Mucosa of rectum (tissue), 2 donors: Measurements from ENCODE around the gene ARHGDIA.
A peak's percentile ranks its signal among the peaks of the same experiment; 100 is the strongest.

Experiments
- H3K27ac ChIP-seq, 2 donors: one replicate each; pipeline ENCODE4 v1.7.0; 2013; ENCODE audit warnings: inconsistent platforms in 2 of 2, low read depth in 2 of 2, low read length in 2 of 2
- H3K27me3 ChIP-seq, 2 donors: one replicate each; pipeline ENCODE4 v1.7.0; 2013; ENCODE audit warnings: low read length in 2 of 2; ENCODE audit not compliant: control insufficient read depth in 2 of 2, insufficient read depth in 2 of 2
- H3K36me3 ChIP-seq, 2 donors: one replicate each; pipeline ENCODE4 v1.7.0; 2013; ENCODE audit warnings: low read length in 2 of 2; ENCODE audit not compliant: control insufficient read depth in 2 of 2, insufficient read depth in 2 of 2
- H3K4me1 ChIP-seq, 2 donors: one replicate each; pipeline ENCODE4 v1.7.0; 2013; ENCODE audit warnings: low read length in 2 of 2, mild to moderate bottlenecking in 1 of 2; ENCODE audit not compliant: control insufficient read depth in 2 of 2, insufficient read depth in 2 of 2
- H3K4me3 ChIP-seq, 2 donors: one replicate each; pipeline ENCODE4 v1.7.0; 2013; ENCODE audit warnings: low read length in 2 of 2
- H3K9ac ChIP-seq, 2 donors: one replicate each; pipeline ENCODE4 v1.7.0; 2013; ENCODE audit warnings: low read length in 2 of 2, low read depth in 1 of 2, mild to moderate bottlenecking in 1 of 2
- H3K9me3 ChIP-seq, 2 donors: one replicate each; pipeline ENCODE4 v1.7.0; 2013; ENCODE audit warnings: low read length in 2 of 2; ENCODE audit not compliant: control insufficient read depth in 2 of 2
- donor health status: healthy.
- donor health status: Normal muscosa, but diverticular disease.

Gene ARHGDIA

GRCh38 chr17:81858170-81858966, 12.8 kb downstream of the ARHGDIA start:
- no peaks in the 10 kb centered on the region for H3K9me3 ChIP-seq
- peak overlapping the region; percentile 93 to 96 for H3K9ac ChIP-seq
- H3K4me1 ChIP-seq, result peaks cover 31 to 32% of the 10 kb centered on the region in 2 donors
- peak overlapping the region; percentile 74 to 96 for H3K4me3 ChIP-seq
- peaks cover 32 to 48% of the 10 kb centered on the region in 2 donors for H3K36me3 ChIP-seq
- no peak overlapping the region for H3K27ac ChIP-seq
- H3K27me3 ChIP-seq, result no peaks in the 10 kb centered on the region

DNA sequence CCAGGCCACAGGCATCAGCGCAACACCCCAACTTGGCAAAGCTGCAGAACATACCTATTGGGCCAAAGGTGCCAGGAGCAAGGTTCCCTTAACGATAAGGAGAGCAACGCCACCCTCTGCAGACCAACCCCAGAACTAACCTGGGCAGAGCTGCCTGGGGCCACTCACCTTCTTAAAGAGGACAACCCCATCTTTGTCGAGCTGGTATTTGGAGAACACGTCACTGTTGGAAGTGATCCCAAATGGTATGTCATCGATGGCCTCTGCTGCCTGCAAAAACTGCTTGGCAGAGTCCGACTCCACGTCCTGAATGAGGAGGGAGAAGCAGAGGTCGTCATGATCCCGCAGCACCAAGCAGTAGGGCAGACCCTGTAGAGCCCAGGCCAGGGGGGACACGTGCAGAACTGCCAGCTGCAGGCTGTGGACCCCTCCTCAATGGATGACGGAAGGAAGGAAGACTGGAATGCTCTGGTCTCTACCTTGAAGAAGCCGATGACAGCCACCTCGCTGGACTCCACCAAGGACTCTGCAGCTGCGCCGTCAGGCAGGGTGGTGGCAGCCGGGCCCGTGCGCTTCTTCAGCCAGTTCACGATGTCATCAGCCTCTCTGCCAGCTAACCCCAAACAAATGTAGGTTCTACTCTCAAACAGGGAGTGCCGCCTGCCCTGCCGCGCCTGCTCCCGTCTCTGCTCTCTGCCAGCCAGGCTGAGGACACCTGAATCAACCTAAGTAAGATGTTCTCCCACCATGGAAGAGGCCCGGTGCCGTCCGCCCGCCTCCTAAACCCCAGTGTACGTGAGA, 16.0 kb downstream of the ARHGDIA start:
- Histone ChIP-seq H3K27ac (no peak overlapping the region), H3K9me3 (no peaks in the 10 kb centered on the region), H3K36me3 (peaks cover 52 to 64% of the 10 kb centered on the region in 2 donors), H3K9ac (no peak overlapping the region), H3K4me1 (peaks cover 15 to 21% of the 10 kb centered on the region in 2 donors), H3K4me3 (no peak overlapping the region), H3K27me3 (no peaks in the 10 kb centered on the region)

GRCh38 chr17:81852237-81852636, 18.9 kb downstream of the ARHGDIA start:
- Histone ChIP-seq H3K27me3 (no peaks in the 10 kb centered on the region), H3K9ac (no peak overlapping the region), H3K4me3 (no peak overlapping the region), H3K4me1 (no peaks in the 10 kb centered on the region), H3K9me3 (no peaks in the 10 kb centered on the region), H3K36me3 (peaks cover 48 to 55% of the 10 kb centered on the region in 2 donors), H3K27ac (no peak overlapping the region)

GRCh38 chr17:81851423-81851822, 19.7 kb downstream of the ARHGDIA start:
- Histone ChIP-seq H3K27me3 (no peaks in the 10 kb centered on the region), H3K36me3 (peaks cover 56 to 60% of the 10 kb centered on the region in 2 donors), H3K4me3 (no peak overlapping the region), H3K9ac (no peak overlapping the region), H3K27ac (no peak overlapping the region), H3K4me1 (no peaks in the 10 kb centered on the region), H3K9me3 (no peaks in the 10 kb centered on the region)

DNA sequence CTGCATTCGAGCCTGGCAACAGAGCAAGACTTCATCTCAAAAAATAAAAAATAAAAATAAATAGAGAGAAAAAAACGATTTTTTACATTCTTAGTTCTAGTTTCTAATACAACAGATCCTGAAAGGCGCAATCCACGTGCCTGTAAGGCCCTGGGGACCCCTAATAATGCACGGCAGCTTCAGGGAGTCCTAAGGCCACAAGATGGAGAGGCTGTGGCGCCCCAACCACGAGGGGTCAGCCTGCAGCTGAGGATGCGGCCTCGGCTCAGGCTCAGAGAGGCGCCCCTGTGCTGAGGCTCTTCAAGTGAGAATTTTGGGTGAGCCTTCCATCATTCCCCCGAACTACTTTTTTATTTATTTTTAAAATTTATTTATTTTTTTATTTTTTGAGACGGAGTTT, 21.7 kb downstream of the ARHGDIA start:
- Histone ChIP-seq H3K9me3 (no peaks in the 10 kb centered on the region), H3K9ac (no peak overlapping the region), H3K4me1 (no peaks in the 10 kb centered on the region), H3K4me3 (no peak overlapping the region), H3K27me3 (no peaks in the 10 kb centered on the region), H3K27ac (no peak overlapping the region), H3K36me3 (peaks cover 60 to 66% of the 10 kb centered on the region in 2 donors)

GRCh38 chr17:81846743-81847689, 24.1 kb downstream of the ARHGDIA start:
- H3K9ac ChIP-seq, result no peak overlapping the region
- no peak overlapping the region for H3K4me3 ChIP-seq
- H3K9me3 ChIP-seq, result no peaks in the 10 kb centered on the region
- H3K36me3 ChIP-seq, result peaks cover 57 to 65% of the 10 kb centered on the region in 2 donors
- H3K4me1 ChIP-seq, result no peaks in the 10 kb centered on the region
- H3K27me3 ChIP-seq, result no peaks in the 10 kb centered on the region
- no peak overlapping the region for H3K27ac ChIP-seq

DNA sequence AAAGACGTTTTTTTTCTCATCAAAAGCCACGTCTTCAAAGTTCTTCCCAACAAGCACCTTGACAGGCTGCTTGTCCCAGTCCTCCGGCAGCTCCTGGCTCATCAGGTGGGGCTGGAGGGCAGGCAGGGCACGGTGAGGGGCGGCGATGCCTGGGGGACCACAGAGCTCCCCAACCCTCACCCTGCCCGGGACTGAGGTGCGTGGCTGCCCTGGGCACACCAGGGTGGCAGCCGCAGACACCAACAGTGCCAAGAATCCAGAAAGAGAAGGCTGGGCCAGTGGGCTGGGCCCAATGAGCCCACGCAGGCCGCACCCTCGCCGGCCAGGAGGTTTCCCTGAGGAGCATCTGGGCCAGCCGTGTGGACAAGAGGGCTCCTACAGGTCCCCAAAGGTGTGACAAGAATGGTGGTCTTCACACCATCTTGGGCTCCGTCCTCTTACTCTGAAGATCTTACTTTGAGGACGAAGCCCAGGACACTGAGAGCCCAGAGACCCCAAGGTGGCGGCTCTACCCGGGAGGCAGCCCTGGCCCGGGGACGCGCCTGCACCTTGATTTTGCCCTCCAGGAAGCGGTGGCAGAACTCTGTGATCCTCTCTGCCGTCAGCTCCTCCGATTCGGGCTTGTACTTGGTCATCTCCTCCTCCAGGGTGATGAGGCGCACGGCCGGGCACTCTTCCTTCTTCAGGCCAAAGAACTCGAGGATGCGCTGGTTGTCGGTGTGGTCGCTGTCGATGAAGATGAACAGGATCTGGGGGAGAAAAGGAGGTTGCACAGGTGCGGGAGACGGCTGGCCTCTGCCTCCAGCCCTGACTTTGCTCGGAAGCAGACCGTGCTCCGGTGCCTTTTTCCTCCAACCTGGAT, 25.0 kb downstream of the ARHGDIA start:
- Histone ChIP-seq H3K27me3 (no peaks in the 10 kb centered on the region), H3K4me3 (no peak overlapping the region), H3K4me1 (no peaks in the 10 kb centered on the region), H3K36me3 (peaks cover 48 to 57% of the 10 kb centered on the region in 2 donors), H3K27ac (no peak overlapping the region), H3K9me3 (no peaks in the 10 kb centered on the region), H3K9ac (no peak overlapping the region)

- Histone ChIP-seq H3K9ac (no peak overlapping the region), H3K27ac (no peak overlapping the region), H3K4me3 (no peak overlapping the region), H3K9me3 (no peaks in the 10 kb centered on the region), H3K27me3 (no peaks in the 10 kb centered on the region), H3K36me3 (peaks cover 47 to 56% of the 10 kb centered on the region in 2 donors), H3K4me1 (no peaks in the 10 kb centered on the region)
These were observed 25.8 kb downstream of the ARHGDIA start for GRCh38 chr17:81845361-81845760.

GRCh38 chr17:81844887-81845286, 26.2 kb downstream of the ARHGDIA start:
- peaks cover 47 to 56% of the 10 kb centered on the region in 2 donors for H3K36me3 ChIP-seq
- H3K4me3 ChIP-seq, result no peak overlapping the region
- no peaks in the 10 kb centered on the region for H3K4me1 ChIP-seq
- no peak overlapping the region for H3K27ac ChIP-seq
- H3K27me3 ChIP-seq, result no peaks in the 10 kb centered on the region
- no peaks in the 10 kb centered on the region for H3K9me3 ChIP-seq
- no peak overlapping the region for H3K9ac ChIP-seq
